T-helper 1 cell (primary cell): Measurements from ENCODE around the gene NCOA3.

Source experiments
- DNase-seq, 5 donors: peaks; one replicate each; pipeline ENCODE4 v3.0.0-alpha.2; 2012 to 2020

Gene NCOA3

GRCh38 chr20:47600967-47601547 is 99.4 kb downstream of the NCOA3 start:
- no peak for DNase-seq

GRCh38 chr20:47603260-47603659 is 101.6 kb downstream of the NCOA3 start:
- no peak for DNase-seq

- no peak for DNase-seq
Observed at GRCh38 chr20:47605673-47606413, 104.2 kb downstream of the NCOA3 start.

- peak in 1 of 5 donors; percentile 11 for DNase-seq
Observed at GRCh38 chr20:47606414-47606982, 104.8 kb downstream of the NCOA3 start.

- DNase-seq = peak in 1 of 5 donors; percentile 70
Observed at GRCh38 chr20:47606983-47607613, 105.4 kb downstream of the NCOA3 start.

- no peak for DNase-seq
Observed at GRCh38 chr20:47609001-47609400, 107.3 kb downstream of the NCOA3 start.

- DNase-seq = peak; percentile 10 to 83 (median 49)
Observed at GRCh38 chr20:47610247-47610944, 108.7 kb downstream of the NCOA3 start.

GRCh38 chr20:47610945-47611250 is 109.2 kb downstream of the NCOA3 start:
- peak in 1 of 5 donors; percentile 32 for DNase-seq

GRCh38 chr20:47611785-47612184 is 110.1 kb downstream of the NCOA3 start:
- DNase-seq = no peak

GRCh38 chr20:47612670-47613069 is 111.0 kb downstream of the NCOA3 start:
- no peak for DNase-seq

- DNase-seq = no peak
Observed at GRCh38 chr20:47614703-47615309, 113.1 kb downstream of the NCOA3 start.

GRCh38 chr20:47618479-47618878 is 116.8 kb downstream of the NCOA3 start:
- DNase-seq = no peak

- peak in 1 of 5 donors; percentile 55 for DNase-seq
Observed at GRCh38 chr20:47620808-47621805, 119.4 kb downstream of the NCOA3 start.

GRCh38 chr20:47622118-47622665 is 120.5 kb downstream of the NCOA3 start:
- DNase-seq = no peak

GRCh38 chr20:47623206-47623605 is 121.5 kb downstream of the NCOA3 start:
- no peak for DNase-seq

- DNase-seq = no peak
Observed at GRCh38 chr20:47627540-47627939, 125.9 kb downstream of the NCOA3 start.

GRCh38 chr20:47629907-47630306 is 128.2 kb downstream of the NCOA3 start:
- DNase-seq = no peak

GRCh38 chr20:47631078-47631477 is 129.4 kb downstream of the NCOA3 start:
- DNase-seq = no peak

- no peak for DNase-seq
Observed at GRCh38 chr20:47635256-47635655, 133.6 kb downstream of the NCOA3 start.

- DNase-seq = no peak
Observed at GRCh38 chr20:47638851-47639250, 137.2 kb downstream of the NCOA3 start.

GRCh38 chr20:47642118-47642517 is 140.4 kb downstream of the NCOA3 start:
- no peak for DNase-seq
